GM23338 (cell line): Measurements from ENCODE around the gene TSHZ3. TPM values are rescaled to one million over a fixed set of nuclear protein-coding genes. Genes with fewer than 3 reads are reported as not detected.

Experiments used
- ATAC-seq: fragments of 200-7000 bp; cut with Tn5 transposase; 3 replicates; pipeline ENCODE4 v1.9.1; 2020
- DNase-seq: peaks from one replicate; pipeline ENCODE4 v3.0.0-alpha.2; 2015; ENCODE audit warnings: low spot score
- H2AFZ ChIP-seq: fragments of 200-600 bp; sonication (generic); 2 replicates; pipeline ENCODE4 v1.8.0; 2016; ENCODE audit warnings: antibody characterized with exemption, mild to moderate bottlenecking, moderate library complexity
- H3F3A ChIP-seq: fragments of 200-600 bp; sonication (generic); replicated peaks from 2 replicates; pipeline ENCODE4 v1.8.0; 2017; ENCODE audit warnings: antibody characterized with exemption, mixed run types, low read depth
- H3K27ac ChIP-seq: fragments of 200-600 bp; sonication (generic); 2 replicates; pipeline ENCODE4 v1.6.1; 2016; ENCODE audit warnings: low read depth
- H3K27me3 ChIP-seq: fragments of 200-600 bp; sonication (generic); 2 replicates; pipeline ENCODE4 v1.8.0; 2016; ENCODE audit warnings: mild to moderate bottlenecking, mixed run types, moderate library complexity; ENCODE audit not compliant: insufficient read depth
- H3K36me3 ChIP-seq: fragments of 200-600 bp; sonication (generic); 2 replicates; pipeline ENCODE4 v1.8.0; 2016; ENCODE audit warnings: mild to moderate bottlenecking; ENCODE audit not compliant: insufficient read depth
- H3K4me1 ChIP-seq: fragments of 200-600 bp; sonication (generic); 2 replicates; pipeline ENCODE4 v1.8.0; 2016; ENCODE audit warnings: mild to moderate bottlenecking, moderate library complexity; ENCODE audit not compliant: insufficient read depth
- H3K4me2 ChIP-seq: fragments of 200-600 bp; sonication (generic); 2 replicates; pipeline ENCODE4 v1.7.1; 2017; ENCODE audit warnings: mixed run types
- H3K4me3 ChIP-seq: fragments of 200-600 bp; sonication (generic); 2 replicates; pipeline ENCODE4 v1.6.1; 2016; ENCODE audit warnings: mixed run types
- H3K79me2 ChIP-seq: fragments of 200-600 bp; sonication (generic); replicated peaks from 2 replicates; pipeline ENCODE4 v1.8.0; 2017; ENCODE audit warnings: mild to moderate bottlenecking; ENCODE audit not compliant: insufficient read depth
- H3K9me2 ChIP-seq: fragments of 200-600 bp; sonication (generic); 2 replicates; pipeline ENCODE4 v1.8.0; 2017; ENCODE audit not compliant: insufficient read depth
- H4K20me1 ChIP-seq: fragments of 200-600 bp; sonication (generic); replicated peaks from 2 replicates; pipeline ENCODE4 v1.8.0; 2017; ENCODE audit warnings: mild to moderate bottlenecking; ENCODE audit not compliant: insufficient read depth
- H3K27ac Mint-ChIP-seq: 2 replicates; pipeline ENCODE4 v1.8.0; 2020; ENCODE audit warnings: inconsistent platforms, mild to moderate bottlenecking, moderate library complexity, mixed read lengths
- H3K27me3 Mint-ChIP-seq: 3 replicates; pipeline ENCODE4 v1.8.0; 2022; ENCODE audit warnings: low read depth, mild to moderate bottlenecking, moderate library complexity, mixed read lengths, inconsistent platforms; ENCODE audit not compliant: insufficient read depth, poor library complexity
- H3K36me3 Mint-ChIP-seq: 3 replicates; pipeline ENCODE4 v1.8.0; 2021; ENCODE audit warnings: low read depth, mild to moderate bottlenecking, inconsistent platforms, moderate library complexity, mixed read lengths
- H3K4me1 Mint-ChIP-seq: 3 replicates; pipeline ENCODE4 v1.8.0; 2020; ENCODE audit warnings: mild to moderate bottlenecking, inconsistent platforms, mixed read lengths
- H3K4me3 Mint-ChIP-seq: 3 replicates; pipeline ENCODE4 v1.8.0; 2021; ENCODE audit warnings: moderate library complexity, mild to moderate bottlenecking, inconsistent platforms, mixed read lengths
- H3K9me3 Mint-ChIP-seq: 3 replicates; pipeline ENCODE4 v1.8.0; 2020; ENCODE audit warnings: moderate library complexity, mild to moderate bottlenecking, inconsistent platforms, mixed read lengths
- CREB1 ChIP-seq: fragments of 250-450 bp; sonication (Bioruptor Pico); IDR thresholded peaks from 2 replicates; pipeline ENCODE4 v1.5.0; 2020; ENCODE audit warnings: low read depth, mild to moderate bottlenecking, moderate library complexity
- EZH2 ChIP-seq: fragments of 200-600 bp; sonication (generic); IDR thresholded peaks from one replicate; pipeline ENCODE4 v1.8.0; 2017; ENCODE audit warnings: antibody characterized with exemption, mild to moderate bottlenecking, low read depth; ENCODE audit not compliant: unreplicated experiment
- EZH2phosphoT487 ChIP-seq: fragments of 200-600 bp; sonication (generic); IDR thresholded peaks from one replicate; pipeline ENCODE4 v1.8.1; 2018; ENCODE audit warnings: antibody characterized with exemption; ENCODE audit not compliant: unreplicated experiment
- JUNB ChIP-seq: IDR thresholded peaks from one replicate; pipeline ENCODE4 v1.6.1; 2016; ENCODE audit warnings: antibody characterized with exemption; ENCODE audit not compliant: unreplicated experiment
- NANOG ChIP-seq: IDR thresholded peaks from 2 replicates; pipeline ENCODE4 v1.6.1; 2016; ENCODE audit warnings: antibody characterized with exemption, borderline replicate concordance
- POLR2AphosphoS5 ChIP-seq: IDR thresholded peaks from 2 replicates; pipeline ENCODE4 v1.6.1; 2016; ENCODE audit warnings: antibody characterized with exemption, low read depth
- STAT1 ChIP-seq: IDR thresholded peaks from one replicate; pipeline ENCODE4 v1.6.1; 2016; ENCODE audit warnings: antibody characterized with exemption; ENCODE audit not compliant: unreplicated experiment
- ZNF114 ChIP-seq: fragments of 250-450 bp; sonication (Bioruptor Pico); IDR thresholded peaks from 2 replicates; pipeline ENCODE4 v1.5.0; 2020; ENCODE audit warnings: mild to moderate bottlenecking, moderate library complexity
- ZNF331 ChIP-seq: fragments of 250-450 bp; sonication (Bioruptor Pico); IDR thresholded peaks from 2 replicates; pipeline ENCODE4 v1.5.0; 2020; ENCODE audit warnings: low read depth, mild to moderate bottlenecking, moderate library complexity
- polyA plus RNA-seq: library from polyadenylated mRNA; unstranded; fragments of >200 nt; fragmentation: Nextera tagmentation; extraction: Ambion mirVana; gene quantifications from 2 replicates; pipeline ENCODE4 v1.2.1, GENCODE V29; 2016
- total RNA-seq: library from RNA; depleted of rRNA; stranded (reverse); fragments of >200 nt; shearing (Covaris generic); gene quantifications from 2 replicates; pipeline ENCODE4 v1.2.3, GENCODE V29; 2014
- TF ChIP-seq, protein P1 (sequence below): IDR thresholded peaks from one replicate; pipeline ENCODE4 v1.6.1; 2018; ENCODE audit warnings: antibody characterized with exemption; ENCODE audit not compliant: unreplicated experiment
- TF ChIP-seq, protein P2 (sequence below): IDR thresholded peaks from 2 replicates; pipeline ENCODE4 v1.6.1; 2016; ENCODE audit warnings: antibody characterized with exemption
- TF ChIP-seq, protein P3 (sequence below), 2 experiments: fragments of 200-600 bp in 1 of 2; sonication (generic) in 1 of 2; conservative IDR thresholded peaks; 2 replicates each; pipeline versions ENCODE4 v1.5.1 to v1.6.1; 2016 to 2017; ENCODE audit warnings: antibody characterized with exemption in 2 of 2, low read depth in 2 of 2, mild to moderate bottlenecking in 2 of 2, moderate library complexity in 1 of 2
- TF ChIP-seq, protein P4 (sequence below): fragments of 250-450 bp; sonication (Bioruptor Pico); IDR thresholded peaks from 2 replicates; pipeline ENCODE4 v1.5.0; 2020; ENCODE audit warnings: mild to moderate bottlenecking, moderate library complexity

The TSHZ3 gene
- total and polyA plus RNA-seq, 2 experiments from 2014 or later = 3.8 to 8.9 TPM

DNA sequence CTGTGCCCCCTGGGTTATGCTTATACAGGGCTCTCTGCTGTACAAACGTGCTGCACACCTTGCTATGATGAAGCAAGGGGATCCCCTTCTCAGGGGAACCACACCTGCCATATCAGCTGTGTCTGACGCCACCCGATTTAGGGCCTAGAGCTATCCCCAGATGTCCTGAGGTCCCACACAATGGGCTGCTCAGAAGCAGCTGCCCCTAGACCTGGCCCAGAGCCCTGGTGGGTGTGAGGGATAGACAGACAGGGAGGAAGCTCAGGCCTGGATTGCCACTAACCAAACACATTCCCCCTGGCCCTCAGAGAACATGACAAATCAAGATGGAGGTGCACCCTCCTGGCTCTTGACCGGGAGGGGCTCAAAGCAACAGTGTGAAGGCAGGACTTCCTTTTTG, 59.3 kb downstream of the TSHZ3 start:
- H3F3A ChIP-seq = no peaks in the 10 kb centered on the region
- H3K4me1 Mint-ChIP-seq = peaks cover 7% of the 10 kb centered on the region; the same call in 1 of the 3 replicates
- no peaks in the 10 kb centered on the region for H3K27me3 ChIP-seq
- no peak overlapping the region for H3K4me2 ChIP-seq
- peaks cover 9% of the 10 kb centered on the region for H3K79me2 ChIP-seq
- H3K27me3 Mint-ChIP-seq = peaks cover 6% of the 10 kb centered on the region
- H3K36me3 ChIP-seq = no peaks in the 10 kb centered on the region
- H3K27ac ChIP-seq = no peak overlapping the region
- no peak for DNase-seq
- no peak overlapping the region for H2AFZ ChIP-seq
- H3K4me1 ChIP-seq = no peaks in the 10 kb centered on the region
- H3K27ac Mint-ChIP-seq = no peak overlapping the region
- no peak for ATAC-seq
- H3K4me3 ChIP-seq = no peak overlapping the region
- H4K20me1 ChIP-seq = no peaks in the 10 kb centered on the region
- no peak overlapping the region for H3K4me3 Mint-ChIP-seq
- peaks cover 7% of the 10 kb centered on the region; the same call in 1 of the 2 replicates for H3K9me2 ChIP-seq
- H3K9me3 Mint-ChIP-seq = no peaks in the 10 kb centered on the region
- TF ChIP-seq ZNF331 (CRISPR knock-in tag) (no peak), CREB1 (CRISPR knock-in tag) (no peak), EZH2phosphoT487 (no peak), ZNF114 (CRISPR knock-in tag) (no peak), EZH2 (no peak), POLR2AphosphoS5 (no peak), NANOG (no peak), JUNB (no peak), STAT1 (no peak)
- TF ChIP-seq, protein P1, sequence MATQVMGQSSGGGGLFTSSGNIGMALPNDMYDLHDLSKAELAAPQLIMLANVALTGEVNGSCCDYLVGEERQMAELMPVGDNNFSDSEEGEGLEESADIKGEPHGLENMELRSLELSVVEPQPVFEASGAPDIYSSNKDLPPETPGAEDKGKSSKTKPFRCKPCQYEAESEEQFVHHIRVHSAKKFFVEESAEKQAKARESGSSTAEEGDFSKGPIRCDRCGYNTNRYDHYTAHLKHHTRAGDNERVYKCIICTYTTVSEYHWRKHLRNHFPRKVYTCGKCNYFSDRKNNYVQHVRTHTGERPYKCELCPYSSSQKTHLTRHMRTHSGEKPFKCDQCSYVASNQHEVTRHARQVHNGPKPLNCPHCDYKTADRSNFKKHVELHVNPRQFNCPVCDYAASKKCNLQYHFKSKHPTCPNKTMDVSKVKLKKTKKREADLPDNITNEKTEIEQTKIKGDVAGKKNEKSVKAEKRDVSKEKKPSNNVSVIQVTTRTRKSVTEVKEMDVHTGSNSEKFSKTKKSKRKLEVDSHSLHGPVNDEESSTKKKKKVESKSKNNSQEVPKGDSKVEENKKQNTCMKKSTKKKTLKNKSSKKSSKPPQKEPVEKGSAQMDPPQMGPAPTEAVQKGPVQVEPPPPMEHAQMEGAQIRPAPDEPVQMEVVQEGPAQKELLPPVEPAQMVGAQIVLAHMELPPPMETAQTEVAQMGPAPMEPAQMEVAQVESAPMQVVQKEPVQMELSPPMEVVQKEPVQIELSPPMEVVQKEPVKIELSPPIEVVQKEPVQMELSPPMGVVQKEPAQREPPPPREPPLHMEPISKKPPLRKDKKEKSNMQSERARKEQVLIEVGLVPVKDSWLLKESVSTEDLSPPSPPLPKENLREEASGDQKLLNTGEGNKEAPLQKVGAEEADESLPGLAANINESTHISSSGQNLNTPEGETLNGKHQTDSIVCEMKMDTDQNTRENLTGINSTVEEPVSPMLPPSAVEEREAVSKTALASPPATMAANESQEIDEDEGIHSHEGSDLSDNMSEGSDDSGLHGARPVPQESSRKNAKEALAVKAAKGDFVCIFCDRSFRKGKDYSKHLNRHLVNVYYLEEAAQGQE = no peak
- TF ChIP-seq, protein P2, sequence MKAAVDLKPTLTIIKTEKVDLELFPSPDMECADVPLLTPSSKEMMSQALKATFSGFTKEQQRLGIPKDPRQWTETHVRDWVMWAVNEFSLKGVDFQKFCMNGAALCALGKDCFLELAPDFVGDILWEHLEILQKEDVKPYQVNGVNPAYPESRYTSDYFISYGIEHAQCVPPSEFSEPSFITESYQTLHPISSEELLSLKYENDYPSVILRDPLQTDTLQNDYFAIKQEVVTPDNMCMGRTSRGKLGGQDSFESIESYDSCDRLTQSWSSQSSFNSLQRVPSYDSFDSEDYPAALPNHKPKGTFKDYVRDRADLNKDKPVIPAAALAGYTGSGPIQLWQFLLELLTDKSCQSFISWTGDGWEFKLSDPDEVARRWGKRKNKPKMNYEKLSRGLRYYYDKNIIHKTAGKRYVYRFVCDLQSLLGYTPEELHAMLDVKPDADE = no peak
- TF ChIP-seq, protein P3, sequence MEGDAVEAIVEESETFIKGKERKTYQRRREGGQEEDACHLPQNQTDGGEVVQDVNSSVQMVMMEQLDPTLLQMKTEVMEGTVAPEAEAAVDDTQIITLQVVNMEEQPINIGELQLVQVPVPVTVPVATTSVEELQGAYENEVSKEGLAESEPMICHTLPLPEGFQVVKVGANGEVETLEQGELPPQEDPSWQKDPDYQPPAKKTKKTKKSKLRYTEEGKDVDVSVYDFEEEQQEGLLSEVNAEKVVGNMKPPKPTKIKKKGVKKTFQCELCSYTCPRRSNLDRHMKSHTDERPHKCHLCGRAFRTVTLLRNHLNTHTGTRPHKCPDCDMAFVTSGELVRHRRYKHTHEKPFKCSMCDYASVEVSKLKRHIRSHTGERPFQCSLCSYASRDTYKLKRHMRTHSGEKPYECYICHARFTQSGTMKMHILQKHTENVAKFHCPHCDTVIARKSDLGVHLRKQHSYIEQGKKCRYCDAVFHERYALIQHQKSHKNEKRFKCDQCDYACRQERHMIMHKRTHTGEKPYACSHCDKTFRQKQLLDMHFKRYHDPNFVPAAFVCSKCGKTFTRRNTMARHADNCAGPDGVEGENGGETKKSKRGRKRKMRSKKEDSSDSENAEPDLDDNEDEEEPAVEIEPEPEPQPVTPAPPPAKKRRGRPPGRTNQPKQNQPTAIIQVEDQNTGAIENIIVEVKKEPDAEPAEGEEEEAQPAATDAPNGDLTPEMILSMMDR (conservative IDR thresholded peaks at IDR 0.05; ENCODE audit: low read depth in 2 of 2) = no peak
- TF ChIP-seq, protein P4, sequence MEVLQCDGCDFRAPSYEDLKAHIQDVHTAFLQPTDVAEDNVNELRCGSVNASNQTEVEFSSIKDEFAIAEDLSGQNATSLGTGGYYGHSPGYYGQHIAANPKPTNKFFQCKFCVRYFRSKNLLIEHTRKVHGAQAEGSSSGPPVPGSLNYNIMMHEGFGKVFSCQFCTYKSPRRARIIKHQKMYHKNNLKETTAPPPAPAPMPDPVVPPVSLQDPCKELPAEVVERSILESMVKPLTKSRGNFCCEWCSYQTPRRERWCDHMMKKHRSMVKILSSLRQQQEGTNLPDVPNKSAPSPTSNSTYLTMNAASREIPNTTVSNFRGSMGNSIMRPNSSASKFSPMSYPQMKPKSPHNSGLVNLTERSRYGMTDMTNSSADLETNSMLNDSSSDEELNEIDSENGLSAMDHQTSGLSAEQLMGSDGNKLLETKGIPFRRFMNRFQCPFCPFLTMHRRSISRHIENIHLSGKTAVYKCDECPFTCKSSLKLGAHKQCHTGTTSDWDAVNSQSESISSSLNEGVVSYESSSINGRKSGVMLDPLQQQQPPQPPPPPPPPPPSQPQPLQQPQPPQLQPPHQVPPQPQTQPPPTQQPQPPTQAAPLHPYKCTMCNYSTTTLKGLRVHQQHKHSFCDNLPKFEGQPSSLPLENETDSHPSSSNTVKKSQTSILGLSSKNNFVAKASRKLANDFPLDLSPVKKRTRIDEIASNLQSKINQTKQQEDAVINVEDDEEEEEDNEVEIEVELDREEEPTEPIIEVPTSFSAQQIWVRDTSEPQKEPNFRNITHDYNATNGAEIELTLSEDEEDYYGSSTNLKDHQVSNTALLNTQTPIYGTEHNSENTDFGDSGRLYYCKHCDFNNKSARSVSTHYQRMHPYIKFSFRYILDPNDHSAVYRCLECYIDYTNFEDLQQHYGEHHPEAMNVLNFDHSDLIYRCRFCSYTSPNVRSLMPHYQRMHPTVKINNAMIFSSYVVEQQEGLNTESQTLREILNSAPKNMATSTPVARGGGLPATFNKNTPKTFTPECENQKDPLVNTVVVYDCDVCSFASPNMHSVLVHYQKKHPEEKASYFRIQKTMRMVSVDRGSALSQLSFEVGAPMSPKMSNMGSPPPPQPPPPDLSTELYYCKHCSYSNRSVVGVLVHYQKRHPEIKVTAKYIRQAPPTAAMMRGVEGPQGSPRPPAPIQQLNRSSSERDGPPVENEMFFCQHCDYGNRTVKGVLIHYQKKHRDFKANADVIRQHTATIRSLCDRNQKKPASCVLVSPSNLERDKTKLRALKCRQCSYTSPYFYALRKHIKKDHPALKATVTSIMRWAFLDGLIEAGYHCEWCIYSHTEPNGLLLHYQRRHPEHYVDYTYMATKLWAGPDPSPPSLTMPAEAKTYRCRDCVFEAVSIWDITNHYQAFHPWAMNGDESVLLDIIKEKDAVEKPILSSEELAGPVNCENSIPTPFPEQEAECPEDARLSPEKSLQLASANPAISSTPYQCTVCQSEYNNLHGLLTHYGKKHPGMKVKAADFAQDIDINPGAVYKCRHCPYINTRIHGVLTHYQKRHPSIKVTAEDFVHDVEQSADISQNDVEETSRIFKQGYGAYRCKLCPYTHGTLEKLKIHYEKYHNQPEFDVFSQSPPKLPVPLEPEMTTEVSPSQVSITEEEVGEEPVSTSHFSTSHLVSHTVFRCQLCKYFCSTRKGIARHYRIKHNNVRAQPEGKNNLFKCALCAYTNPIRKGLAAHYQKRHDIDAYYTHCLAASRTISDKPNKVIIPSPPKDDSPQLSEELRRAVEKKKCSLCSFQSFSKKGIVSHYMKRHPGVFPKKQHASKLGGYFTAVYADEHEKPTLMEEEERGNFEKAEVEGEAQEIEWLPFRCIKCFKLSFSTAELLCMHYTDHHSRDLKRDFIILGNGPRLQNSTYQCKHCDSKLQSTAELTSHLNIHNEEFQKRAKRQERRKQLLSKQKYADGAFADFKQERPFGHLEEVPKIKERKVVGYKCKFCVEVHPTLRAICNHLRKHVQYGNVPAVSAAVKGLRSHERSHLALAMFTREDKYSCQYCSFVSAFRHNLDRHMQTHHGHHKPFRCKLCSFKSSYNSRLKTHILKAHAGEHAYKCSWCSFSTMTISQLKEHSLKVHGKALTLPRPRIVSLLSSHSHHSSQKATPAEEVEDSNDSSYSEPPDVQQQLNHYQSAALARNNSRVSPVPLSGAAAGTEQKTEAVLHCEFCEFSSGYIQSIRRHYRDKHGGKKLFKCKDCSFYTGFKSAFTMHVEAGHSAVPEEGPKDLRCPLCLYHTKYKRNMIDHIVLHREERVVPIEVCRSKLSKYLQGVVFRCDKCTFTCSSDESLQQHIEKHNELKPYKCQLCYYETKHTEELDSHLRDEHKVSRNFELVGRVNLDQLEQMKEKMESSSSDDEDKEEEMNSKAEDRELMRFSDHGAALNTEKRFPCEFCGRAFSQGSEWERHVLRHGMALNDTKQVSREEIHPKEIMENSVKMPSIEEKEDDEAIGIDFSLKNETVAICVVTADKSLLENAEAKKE (CRISPR knock-in tag) = no peak
- no peaks in the 10 kb centered on the region for H3K36me3 Mint-ChIP-seq
